Measurements from ENCODE around the gene C22orf42. TPM values are rescaled to one million over a fixed set of nuclear protein-coding genes. Genes with fewer than 3 reads are reported as not detected.
"Not testable (repeated sequence)": the region's sequence is repeated elsewhere in the genome, so short reads cannot be mapped to it uniquely, and the experiment has no call there.

Gene C22orf42
- total and polyA plus RNA-seq, 10 donors = not detected

DNA sequence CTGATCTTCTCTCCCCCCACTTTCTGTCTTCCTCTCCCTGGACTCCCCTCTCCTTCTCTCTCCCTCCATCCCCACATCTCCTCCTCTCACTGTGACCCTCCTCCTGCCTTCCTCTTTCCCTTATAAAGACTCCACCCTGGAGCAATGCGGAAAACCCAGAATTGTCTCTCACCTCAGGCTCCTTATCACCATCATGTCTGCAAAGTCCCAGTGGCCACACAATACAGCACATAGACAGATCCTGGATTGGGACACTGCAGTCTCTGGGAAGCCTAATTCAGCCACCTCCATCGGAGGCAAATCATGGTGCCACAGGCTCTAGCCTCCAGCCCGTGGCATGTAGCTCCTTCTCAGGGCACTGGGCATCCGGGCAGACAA is 43.0 kb upstream of the C22orf42 start:
- H3K27me3 ChIP-seq (replicated peaks in 1 of 7) = peaks cover 0 to 83% (median 24%) of the 10 kb centered on the region in 7 donors
- H3K9me3 ChIP-seq = peaks cover 0 to 3% (median 0%) of the 10 kb centered on the region in 8 donors
- WGBS, 5 donors = 28 to 32% (median 29%) methylated on average over 4 of the region's 4 CpGs
- TF ChIP-seq, protein P1, sequence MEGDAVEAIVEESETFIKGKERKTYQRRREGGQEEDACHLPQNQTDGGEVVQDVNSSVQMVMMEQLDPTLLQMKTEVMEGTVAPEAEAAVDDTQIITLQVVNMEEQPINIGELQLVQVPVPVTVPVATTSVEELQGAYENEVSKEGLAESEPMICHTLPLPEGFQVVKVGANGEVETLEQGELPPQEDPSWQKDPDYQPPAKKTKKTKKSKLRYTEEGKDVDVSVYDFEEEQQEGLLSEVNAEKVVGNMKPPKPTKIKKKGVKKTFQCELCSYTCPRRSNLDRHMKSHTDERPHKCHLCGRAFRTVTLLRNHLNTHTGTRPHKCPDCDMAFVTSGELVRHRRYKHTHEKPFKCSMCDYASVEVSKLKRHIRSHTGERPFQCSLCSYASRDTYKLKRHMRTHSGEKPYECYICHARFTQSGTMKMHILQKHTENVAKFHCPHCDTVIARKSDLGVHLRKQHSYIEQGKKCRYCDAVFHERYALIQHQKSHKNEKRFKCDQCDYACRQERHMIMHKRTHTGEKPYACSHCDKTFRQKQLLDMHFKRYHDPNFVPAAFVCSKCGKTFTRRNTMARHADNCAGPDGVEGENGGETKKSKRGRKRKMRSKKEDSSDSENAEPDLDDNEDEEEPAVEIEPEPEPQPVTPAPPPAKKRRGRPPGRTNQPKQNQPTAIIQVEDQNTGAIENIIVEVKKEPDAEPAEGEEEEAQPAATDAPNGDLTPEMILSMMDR (IDR thresholded peaks at IDR 0.05 in 8 of 11, conservative IDR thresholded peaks at IDR 0.05 in 3 of 11) = peak in 1 of 11 experiments; percentile 10
- TF ChIP-seq POLR2A (IDR thresholded peaks at IDR 0.05) (no peak), POLR2AphosphoS5 (IDR thresholded peaks at IDR 0.05) (no peak)
- intact Hi-C loops (cut with DNase I; ENCODE audit: low total_unique reads) = no loop called here
- peaks cover 3 to 60% (median 26%) of the 10 kb centered on the region in 6 donors for H3K4me1 ChIP-seq
- no peak overlapping the region for H3K27ac ChIP-seq
- no peak for DNase-seq
- H3K4me3 ChIP-seq = peak overlapping the region in 2 of 8 donors; percentile 35 to 63
- no peaks in the 10 kb centered on the region for H3K36me3 ChIP-seq

DNA sequence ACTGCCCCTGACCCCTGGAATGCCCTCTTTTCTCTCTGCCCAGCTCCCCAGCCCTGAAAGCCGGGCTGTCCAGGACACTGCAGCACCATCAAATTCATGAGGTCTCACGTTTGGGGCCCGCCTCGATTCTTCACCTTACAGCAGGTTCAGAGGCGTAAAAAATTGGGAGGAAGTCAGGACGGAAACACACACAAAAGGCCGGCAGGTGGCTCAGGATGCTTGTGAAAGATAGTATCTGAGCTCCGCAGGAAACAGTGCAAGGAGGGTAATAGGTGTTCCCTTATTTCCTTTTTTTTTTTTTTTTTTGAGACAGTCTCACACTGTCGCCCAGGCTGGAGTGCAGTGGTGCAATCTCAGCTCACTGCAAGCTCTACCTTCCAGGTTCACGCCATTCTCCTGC is 41.6 kb upstream of the C22orf42 start:
- 23 to 35% (median 31%) methylated on average over 9 to 10 of the region's 10 CpGs for WGBS, 5 donors
- Histone ChIP-seq H3K4me1 (peaks cover 0 to 46% (median 20%) of the 10 kb centered on the region in 6 donors), H3K4me3 (no peak overlapping the region), H3K9me3 (peaks cover 0 to 3% (median 0%) of the 10 kb centered on the region in 8 donors), H3K27ac (no peak overlapping the region), H3K36me3 (no peaks in the 10 kb centered on the region), H3K27me3 (replicated peaks in 1 of 7) (peaks cover 0 to 78% (median 22%) of the 10 kb centered on the region in 7 donors)
- TF ChIP-seq, protein P1 (IDR thresholded peaks at IDR 0.05 in 8 of 11, conservative IDR thresholded peaks at IDR 0.05 in 3 of 11) = no peak
- DNase-seq = no peak
- intact Hi-C loops (cut with DNase I; ENCODE audit: low total_unique reads) = no loop called here

DNA sequence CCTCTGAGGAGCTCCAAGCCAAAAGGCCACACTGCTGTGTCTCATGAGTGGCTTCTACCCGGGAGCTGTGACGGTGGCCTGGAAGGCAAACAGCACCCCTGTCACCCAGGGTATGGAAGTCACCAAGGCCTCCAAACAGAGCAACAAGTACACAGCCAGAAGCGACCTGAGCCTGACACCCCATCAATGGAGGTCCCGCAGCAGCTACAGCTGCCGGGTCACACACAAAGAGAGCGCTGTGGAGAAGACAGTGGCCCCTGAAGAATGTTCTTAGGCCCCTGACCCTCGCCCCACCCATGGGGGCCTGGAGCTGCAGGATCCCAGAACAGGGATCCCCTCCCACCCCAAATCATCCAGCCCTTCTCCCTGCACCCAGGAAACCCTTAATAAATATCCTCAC is 40.9 kb upstream of the C22orf42 start:
- no peak for DNase-seq
- 54 to 95% (median 85%) methylated on average over 3 to 7 of the region's 7 CpGs for WGBS, 5 donors
- TF ChIP-seq POLR2AphosphoS5 (IDR thresholded peaks at IDR 0.05) (no peak), POLR2A (IDR thresholded peaks at IDR 0.05) (no peak)
- TF ChIP-seq, protein P1 (IDR thresholded peaks at IDR 0.05 in 8 of 11, conservative IDR thresholded peaks at IDR 0.05 in 3 of 11) = no peak
- Histone ChIP-seq H3K9me3 (peaks cover 0 to 3% (median 0%) of the 10 kb centered on the region in 8 donors), H3K27ac (no peak overlapping the region), H3K36me3 (no peaks in the 10 kb centered on the region), H3K4me3 (no peak overlapping the region), H3K27me3 (replicated peaks in 1 of 7) (peaks cover 0 to 77% (median 22%) of the 10 kb centered on the region in 7 donors), H3K4me1 (peaks cover 0 to 46% (median 20%) of the 10 kb centered on the region in 6 donors)
- intact Hi-C loops (cut with DNase I; ENCODE audit: low total_unique reads) = no loop called here

DNA sequence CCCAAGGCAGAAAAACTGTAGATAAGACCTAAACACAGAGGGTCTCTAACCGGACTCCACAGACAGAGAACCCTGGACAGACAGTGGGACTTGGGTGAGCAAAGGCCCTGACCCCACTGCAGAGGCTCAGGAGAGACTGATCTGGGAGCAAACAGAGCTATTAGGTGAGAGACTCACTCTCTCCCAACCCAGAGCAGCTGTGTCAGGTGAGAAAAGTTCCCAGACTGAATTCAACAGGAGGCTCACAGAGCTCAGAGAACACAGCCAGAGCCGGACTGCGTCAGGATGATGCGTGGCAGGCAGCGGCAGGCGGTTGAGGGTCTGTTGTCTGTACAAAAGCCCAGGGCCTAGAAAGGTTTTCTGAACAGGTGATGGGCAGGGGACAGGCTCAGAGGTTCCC is 40.2 kb upstream of the C22orf42 start:
- 94 to 95% (median 95%) methylated on average over 6 of the region's 6 CpGs for WGBS, 5 donors
- Histone ChIP-seq H3K4me3 (no peak overlapping the region), H3K27ac (no peak overlapping the region), H3K4me1 (peaks cover 0 to 42% (median 20%) of the 10 kb centered on the region in 6 donors), H3K9me3 (peaks cover 0 to 3% (median 0%) of the 10 kb centered on the region in 8 donors), H3K27me3 (replicated peaks in 1 of 7) (peaks cover 0 to 71% (median 16%) of the 10 kb centered on the region in 7 donors), H3K36me3 (no peaks in the 10 kb centered on the region)
- no peak for DNase-seq
- TF ChIP-seq, protein P1 (IDR thresholded peaks at IDR 0.05 in 8 of 11, conservative IDR thresholded peaks at IDR 0.05 in 3 of 11) = no peak
- no peak for TF ChIP-seq POLR2A (IDR thresholded peaks at IDR 0.05)
- TF ChIP-seq POLR2AphosphoS5 (IDR thresholded peaks at IDR 0.05) = no peak
- intact Hi-C loops (cut with DNase I; ENCODE audit: low total_unique reads) = no loop called here

DNA sequence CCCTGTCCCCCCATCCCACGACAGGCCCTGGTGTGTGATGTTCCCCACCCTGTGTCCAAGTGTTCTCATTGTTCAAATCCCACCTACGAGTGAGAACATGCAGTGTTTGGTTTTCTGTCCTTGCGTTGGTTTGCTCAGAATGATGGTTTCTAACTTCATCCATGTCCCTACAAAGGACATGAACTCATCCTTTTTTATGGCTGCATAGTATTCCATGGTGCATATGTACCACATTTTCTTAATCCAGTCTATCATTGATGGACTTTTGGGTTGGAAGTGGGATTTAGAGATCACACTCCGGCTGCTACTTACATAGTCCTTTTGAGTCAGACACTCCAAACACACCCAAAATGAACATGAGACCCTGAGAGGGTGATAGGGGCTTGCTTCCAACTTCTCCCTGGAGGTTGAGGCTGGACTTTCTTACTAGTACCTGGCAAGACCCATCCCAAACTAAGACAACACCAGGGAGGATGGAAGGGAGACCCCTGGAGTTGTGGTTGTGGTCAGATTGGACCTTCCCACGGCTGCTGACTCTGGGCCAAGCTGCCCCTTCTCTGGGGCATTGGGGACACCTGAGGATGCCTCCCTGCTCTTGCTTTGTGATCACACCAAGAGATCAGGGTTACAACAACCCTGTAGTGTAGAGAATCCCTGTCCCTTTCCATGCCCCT is 38.6 kb upstream of the C22orf42 start:
- H3K4me1 ChIP-seq = peaks cover 0 to 27% (median 12%) of the 10 kb centered on the region in 6 donors
- H3K4me3 ChIP-seq; H3K27ac ChIP-seq; H3K9me3 ChIP-seq; intact Hi-C loops (cut with DNase I; ENCODE audit: low total_unique reads); DNase-seq; H3K36me3 ChIP-seq: not testable (repeated sequence)
- WGBS, 5 donors = 77 to 90% (median 86%) methylated on average over 5 of the region's 5 CpGs
- H3K27me3 ChIP-seq (replicated peaks in 1 of 7) = peaks cover 0 to 60% (median 5%) of the 10 kb centered on the region in 7 donors

DNA sequence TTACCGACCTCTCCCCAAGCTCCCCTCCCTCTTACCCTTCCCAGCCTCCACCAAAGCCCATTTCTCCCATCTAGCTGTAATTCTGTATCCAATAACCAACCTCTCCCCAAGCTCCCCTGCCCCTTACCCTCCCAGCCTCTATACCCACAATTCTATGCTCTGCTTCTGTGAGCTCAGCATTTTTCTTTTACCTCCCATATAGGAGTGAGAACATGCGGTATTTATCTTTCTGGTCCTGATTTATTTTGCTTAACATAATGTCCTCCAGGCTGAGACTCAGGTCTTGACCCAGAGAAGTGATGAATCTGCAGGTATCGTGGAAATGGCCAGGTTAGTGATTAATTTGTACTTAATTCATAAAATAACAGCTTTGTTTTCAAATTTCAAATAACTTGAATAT is 36.8 kb upstream of the C22orf42 start:
- 71 to 84% (median 80%) methylated on average over 3 of the region's 3 CpGs for WGBS, 5 donors
- DNase-seq; H3K4me1 ChIP-seq; H3K4me3 ChIP-seq; H3K36me3 ChIP-seq; H3K9me3 ChIP-seq; H3K27ac ChIP-seq; intact Hi-C loops (cut with DNase I; ENCODE audit: low total_unique reads): not testable (repeated sequence)
- H3K27me3 ChIP-seq (replicated peaks in 1 of 7) = peaks cover 0 to 42% (median 0%) of the 10 kb centered on the region in 7 donors

DNA sequence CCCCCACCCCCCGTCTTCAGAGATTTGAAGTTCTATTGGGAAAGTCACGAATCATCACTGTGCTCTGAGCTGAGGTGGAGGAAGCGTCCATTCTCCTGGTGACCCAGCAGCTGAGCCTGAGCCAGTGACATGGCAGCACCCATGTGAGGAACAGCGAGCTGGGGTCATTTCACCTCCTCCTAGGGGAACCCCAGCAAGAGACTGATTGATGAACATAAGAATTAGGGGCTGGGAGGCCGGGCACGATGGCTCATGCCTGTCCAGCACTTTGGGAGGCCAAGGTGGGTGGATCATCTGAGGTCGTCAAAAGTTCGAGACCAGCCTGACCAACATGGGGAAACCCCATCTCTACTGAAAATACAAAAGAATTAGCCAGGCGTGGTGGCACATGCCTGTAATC is 34.2 kb upstream of the C22orf42 start:
- H3K4me3 ChIP-seq; intact Hi-C loops (cut with DNase I; ENCODE audit: low total_unique reads); H3K9me3 ChIP-seq; H3K36me3 ChIP-seq; H3K27ac ChIP-seq; H3K4me1 ChIP-seq; DNase-seq: not testable (repeated sequence)
- WGBS, 5 donors = 76 to 86% (median 83%) methylated on average over 9 of the region's 9 CpGs
- peaks cover 0 to 30% (median 0%) of the 10 kb centered on the region in 7 donors for H3K27me3 ChIP-seq (replicated peaks in 1 of 7)

Data from spleen (tissue), 11 donors.